Liver (tissue), 9 donors: ENCODE results near the gene TUBGCP6. TPM values are rescaled to one million over a fixed set of nuclear protein-coding genes. Genes with fewer than 3 reads are reported as not detected.

Experiments used
- DNase-seq: peaks from one replicate; pipeline ENCODE4 v3.0.0-alpha.2; 2017; ENCODE audit warnings: low spot score
- H3K27ac ChIP-seq, 2 donors: one replicate each; pipeline ENCODE4 v1.7.0; 2013; ENCODE audit warnings: inconsistent platforms in 2 of 2, low read length in 2 of 2, control low read depth in 1 of 2, low read depth in 1 of 2, mild to moderate bottlenecking in 1 of 2
- H3K27me3 ChIP-seq, 4 donors: one replicate each; pipeline versions ENCODE4 v1.6.1 to v1.7.0; 2013; ENCODE audit warnings: low read length in 3 of 4, inconsistent platforms in 1 of 4, mild to moderate bottlenecking in 1 of 4, moderate library complexity in 1 of 4; ENCODE audit not compliant: control insufficient read depth in 4 of 4, insufficient read depth in 4 of 4
- H3K36me3 ChIP-seq, 4 donors: one replicate each; pipeline versions ENCODE4 v1.6.1 to v1.7.0; 2013; ENCODE audit warnings: low read length in 3 of 4, mild to moderate bottlenecking in 3 of 4, low read depth in 1 of 4, moderate library complexity in 1 of 4; ENCODE audit not compliant: control insufficient read depth in 4 of 4, insufficient read depth in 3 of 4
- H3K4me1 ChIP-seq, 4 donors: one replicate each; pipeline versions ENCODE4 v1.6.1 to v1.7.0; 2013; ENCODE audit warnings: low read length in 3 of 4, mild to moderate bottlenecking in 3 of 4, moderate library complexity in 1 of 4; ENCODE audit not compliant: control insufficient read depth in 4 of 4, insufficient read depth in 4 of 4
- H3K4me3 ChIP-seq, 3 donors: one replicate each; pipeline versions ENCODE4 v1.6.1 to v1.7.0; 2013; ENCODE audit warnings: low read length in 3 of 3, control low read depth in 1 of 3, low read depth in 1 of 3, mild to moderate bottlenecking in 1 of 3
- H3K9ac ChIP-seq, 2 donors: one replicate each; pipeline ENCODE4 v1.7.0; 2013; ENCODE audit warnings: low read length in 2 of 2, mild to moderate bottlenecking in 2 of 2, moderate library complexity in 2 of 2, control low read depth in 1 of 2, low read depth in 1 of 2
- H3K9me3 ChIP-seq, 4 donors: one replicate each; pipeline versions ENCODE4 v1.6.1 to v1.7.0; 2013; ENCODE audit warnings: low read length in 3 of 4; ENCODE audit not compliant: control insufficient read depth in 4 of 4
- EGR1 ChIP-seq, 2 donors: IDR thresholded peaks; 2 replicates each; pipeline ENCODE4 v1.6.1; 2016 to 2018; ENCODE audit warnings: antibody characterized with exemption in 2 of 2, low read depth in 2 of 2
- FOXA1 ChIP-seq: IDR thresholded peaks from 2 replicates; pipeline ENCODE4 v1.6.1; 2016; ENCODE audit warnings: antibody characterized with exemption
- FOXA2 ChIP-seq: IDR thresholded peaks from 2 replicates; pipeline ENCODE4 v1.6.1; 2016; ENCODE audit warnings: antibody characterized with exemption
- GABPA ChIP-seq, 2 donors: IDR thresholded peaks in 1 of 2; conservative IDR thresholded peaks in 1 of 2; 2 replicates each; pipeline ENCODE4 v1.6.1; 2016; ENCODE audit warnings: antibody characterized with exemption in 2 of 2, mild to moderate bottlenecking in 1 of 2, moderate library complexity in 1 of 2
- HNF4A ChIP-seq, 2 donors: conservative IDR thresholded peaks; 2 replicates each; pipeline ENCODE4 v1.6.1; 2016; ENCODE audit warnings: antibody characterized with exemption in 2 of 2, mild to moderate bottlenecking in 2 of 2
- HNF4G ChIP-seq: IDR thresholded peaks from 2 replicates; pipeline ENCODE4 v1.6.1; 2016; ENCODE audit warnings: antibody characterized with exemption
- JUND ChIP-seq, 2 donors: IDR thresholded peaks; 2 replicates each; pipeline ENCODE4 v1.6.1; 2016; ENCODE audit warnings: antibody characterized with exemption in 2 of 2
- NR2F2 ChIP-seq: IDR thresholded peaks from 2 replicates; pipeline ENCODE4 v1.6.1; 2016; ENCODE audit warnings: antibody characterized with exemption
- RAD21 ChIP-seq, 2 donors: IDR thresholded peaks; 2 replicates each; pipeline ENCODE4 v1.6.1; 2016; ENCODE audit warnings: antibody characterized with exemption in 2 of 2, mild to moderate bottlenecking in 2 of 2
- RXRA ChIP-seq, 2 donors: IDR thresholded peaks; 2 replicates each; pipeline ENCODE4 v1.6.1; 2017 to 2018; ENCODE audit warnings: antibody characterized with exemption in 2 of 2, mild to moderate bottlenecking in 1 of 2
- SP1 ChIP-seq: IDR thresholded peaks from 2 replicates; pipeline ENCODE4 v1.6.1; 2018; ENCODE audit warnings: antibody characterized with exemption, mild to moderate bottlenecking
- TAF1 ChIP-seq: conservative IDR thresholded peaks from 2 replicates; pipeline ENCODE4 v1.6.1; 2016; ENCODE audit warnings: antibody characterized with exemption, mild to moderate bottlenecking
- YY1 ChIP-seq: IDR thresholded peaks from 2 replicates; pipeline ENCODE4 v1.6.1; 2016; ENCODE audit warnings: antibody characterized with exemption, mild to moderate bottlenecking
- WGBS: extraction: QIAGEN DNeasy Blood & Tissue Kit; methylation state at CpG from one replicate; pipeline ENCODE4 v1.1.7; 2013; 5-methylcytosine and 5-hydroxymethylcytosine counted together
- polyA plus RNA-seq, 2 donors: library from polyadenylated mRNA; stranded (reverse) in 1 of 2; unstranded in 1 of 2; fragments of 200-250 nt in 1 of 2; fragments of >200 nt in 1 of 2; fragmentation: Nextera tagmentation in 1 of 2; extraction: Ambion mirVana in 1 of 2; gene quantifications; one replicate each; pipeline versions ENCODE4 v1.2.1 to v1.2.3, GENCODE V29; 2013 to 2015
- total RNA-seq, 2 donors: library from RNA; depleted of rRNA; stranded (reverse); fragments of >200 nt; gene quantifications; one replicate each; pipeline ENCODE4 v1.2.3, GENCODE V29; 2014
- TF ChIP-seq, protein P1 (sequence below): IDR thresholded peaks from 2 replicates; pipeline ENCODE4 v1.6.1; 2016; ENCODE audit warnings: antibody characterized with exemption
- TF ChIP-seq, protein P2 (sequence below): IDR thresholded peaks from 2 replicates; pipeline ENCODE4 v1.6.1; 2016; ENCODE audit warnings: antibody characterized with exemption, mild to moderate bottlenecking
- TF ChIP-seq, protein P3 (sequence below): fragments of 150-350 bp; IDR thresholded peaks from 2 replicates; pipeline ENCODE4 v1.5.1; 2017; ENCODE audit warnings: improper control_type of control experiment, low read depth, low read length; ENCODE audit not compliant: missing input control
- TF ChIP-seq, protein P4 (sequence below): IDR thresholded peaks from 2 replicates; pipeline ENCODE4 v1.6.1; 2016; ENCODE audit warnings: antibody characterized with exemption
- TF ChIP-seq, protein P5 (sequence below): IDR thresholded peaks from 2 replicates; pipeline ENCODE4 v1.6.1; 2016; ENCODE audit warnings: antibody characterized with exemption
- donor health status: healthy.
- donor health status: healthy.
- donor health status: healthy.
- donor health status: healthy.
- donor health status: healthy.

Gene TUBGCP6
- total and polyA plus RNA-seq, 4 donors, result 9.3 to 31.7 (median 16.4) TPM

DNA sequence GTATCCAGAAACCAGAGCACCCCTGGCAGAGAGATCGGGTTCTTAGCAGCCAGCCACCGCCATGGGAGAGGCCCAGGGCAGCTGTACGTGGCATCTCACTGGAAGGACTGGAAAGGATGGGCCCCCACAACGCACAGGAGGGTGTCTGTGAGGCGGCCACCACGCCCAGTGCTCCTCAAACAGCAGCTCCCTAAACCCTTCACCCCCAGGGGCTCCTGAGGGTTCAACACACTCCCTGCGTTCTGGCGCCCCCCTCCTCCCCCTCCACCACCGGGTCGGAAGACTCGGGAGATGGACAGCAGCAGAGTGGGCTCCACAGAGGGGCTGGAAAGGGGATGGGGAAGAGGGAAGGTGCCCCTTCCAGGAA, 15.6 kb upstream of the TUBGCP6 start:
- H3K27me3 ChIP-seq, result no peaks in the 10 kb centered on the region
- peaks cover 0 to 1% (median 0%) of the 10 kb centered on the region in 4 donors for H3K36me3 ChIP-seq
- DNase-seq, result no peak
- H3K9ac ChIP-seq, result no peak overlapping the region
- peak overlapping the region in 1 of 3 donors; percentile 59 for H3K4me3 ChIP-seq
- 33% methylated on average over 11 of the region's 11 CpGs for WGBS
- no peak for TF ChIP-seq HNF4G
- no peak for TF ChIP-seq TAF1
- TF ChIP-seq FOXA2, result no peak
- no peaks in the 10 kb centered on the region for H3K9me3 ChIP-seq
- H3K4me1 ChIP-seq, result peaks cover 16 to 37% (median 29%) of the 10 kb centered on the region in 4 donors
- no peak overlapping the region for H3K27ac ChIP-seq

DNA sequence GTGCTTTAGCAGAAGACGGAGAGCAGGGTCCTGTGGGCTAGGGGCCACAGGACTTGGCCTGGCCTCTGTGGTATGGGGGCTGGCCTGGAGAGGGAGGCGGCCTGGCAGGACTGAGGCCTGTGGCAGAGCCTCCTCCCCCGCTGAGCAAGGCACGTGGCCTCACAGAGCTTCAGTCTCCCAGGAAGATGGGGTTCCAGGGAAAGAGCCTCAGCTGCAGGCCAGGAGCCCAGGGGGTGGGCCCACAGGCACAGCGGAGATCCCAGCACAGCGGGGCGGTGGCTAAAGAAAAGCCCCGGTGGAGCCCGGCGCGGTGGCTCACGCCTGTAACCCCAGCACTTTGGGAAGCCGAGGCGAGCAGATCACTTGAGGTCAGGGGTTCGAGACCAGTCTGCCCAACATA, 14.5 kb upstream of the TUBGCP6 start:
- Histone ChIP-seq H3K36me3 (peaks cover 0 to 1% (median 0%) of the 10 kb centered on the region in 4 donors), H3K27me3 (no peaks in the 10 kb centered on the region), H3K4me1 (peaks cover 16 to 37% (median 29%) of the 10 kb centered on the region in 4 donors), H3K27ac (no peak overlapping the region), H3K9me3 (no peaks in the 10 kb centered on the region), H3K9ac (no peak overlapping the region), H3K4me3 (no peak overlapping the region)
- no peak for DNase-seq
- TF ChIP-seq HNF4A (conservative IDR thresholded peaks at IDR 0.05) (no peak), SP1 (no peak), GABPA (IDR thresholded peaks at IDR 0.05 in 1 of 2, conservative IDR thresholded peaks at IDR 0.05 in 1 of 2) (no peak), FOXA1 (no peak), RXRA (IDR thresholded peaks at IDR 0.05) (no peak), FOXA2 (no peak), TAF1 (no peak), EGR1 (IDR thresholded peaks at IDR 0.05; ENCODE audit: low read depth in 2 of 2) (no peak), JUND (IDR thresholded peaks at IDR 0.05) (no peak), RAD21 (IDR thresholded peaks at IDR 0.05) (no peak), HNF4G (no peak), NR2F2 (no peak), YY1 (no peak)
- TF ChIP-seq, protein P1, sequence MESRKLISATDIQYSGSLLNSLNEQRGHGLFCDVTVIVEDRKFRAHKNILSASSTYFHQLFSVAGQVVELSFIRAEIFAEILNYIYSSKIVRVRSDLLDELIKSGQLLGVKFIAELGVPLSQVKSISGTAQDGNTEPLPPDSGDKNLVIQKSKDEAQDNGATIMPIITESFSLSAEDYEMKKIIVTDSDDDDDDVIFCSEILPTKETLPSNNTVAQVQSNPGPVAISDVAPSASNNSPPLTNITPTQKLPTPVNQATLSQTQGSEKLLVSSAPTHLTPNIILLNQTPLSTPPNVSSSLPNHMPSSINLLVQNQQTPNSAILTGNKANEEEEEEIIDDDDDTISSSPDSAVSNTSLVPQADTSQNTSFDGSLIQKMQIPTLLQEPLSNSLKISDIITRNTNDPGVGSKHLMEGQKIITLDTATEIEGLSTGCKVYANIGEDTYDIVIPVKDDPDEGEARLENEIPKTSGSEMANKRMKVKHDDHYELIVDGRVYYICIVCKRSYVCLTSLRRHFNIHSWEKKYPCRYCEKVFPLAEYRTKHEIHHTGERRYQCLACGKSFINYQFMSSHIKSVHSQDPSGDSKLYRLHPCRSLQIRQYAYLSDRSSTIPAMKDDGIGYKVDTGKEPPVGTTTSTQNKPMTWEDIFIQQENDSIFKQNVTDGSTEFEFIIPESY, result no peak
- TF ChIP-seq, protein P2, sequence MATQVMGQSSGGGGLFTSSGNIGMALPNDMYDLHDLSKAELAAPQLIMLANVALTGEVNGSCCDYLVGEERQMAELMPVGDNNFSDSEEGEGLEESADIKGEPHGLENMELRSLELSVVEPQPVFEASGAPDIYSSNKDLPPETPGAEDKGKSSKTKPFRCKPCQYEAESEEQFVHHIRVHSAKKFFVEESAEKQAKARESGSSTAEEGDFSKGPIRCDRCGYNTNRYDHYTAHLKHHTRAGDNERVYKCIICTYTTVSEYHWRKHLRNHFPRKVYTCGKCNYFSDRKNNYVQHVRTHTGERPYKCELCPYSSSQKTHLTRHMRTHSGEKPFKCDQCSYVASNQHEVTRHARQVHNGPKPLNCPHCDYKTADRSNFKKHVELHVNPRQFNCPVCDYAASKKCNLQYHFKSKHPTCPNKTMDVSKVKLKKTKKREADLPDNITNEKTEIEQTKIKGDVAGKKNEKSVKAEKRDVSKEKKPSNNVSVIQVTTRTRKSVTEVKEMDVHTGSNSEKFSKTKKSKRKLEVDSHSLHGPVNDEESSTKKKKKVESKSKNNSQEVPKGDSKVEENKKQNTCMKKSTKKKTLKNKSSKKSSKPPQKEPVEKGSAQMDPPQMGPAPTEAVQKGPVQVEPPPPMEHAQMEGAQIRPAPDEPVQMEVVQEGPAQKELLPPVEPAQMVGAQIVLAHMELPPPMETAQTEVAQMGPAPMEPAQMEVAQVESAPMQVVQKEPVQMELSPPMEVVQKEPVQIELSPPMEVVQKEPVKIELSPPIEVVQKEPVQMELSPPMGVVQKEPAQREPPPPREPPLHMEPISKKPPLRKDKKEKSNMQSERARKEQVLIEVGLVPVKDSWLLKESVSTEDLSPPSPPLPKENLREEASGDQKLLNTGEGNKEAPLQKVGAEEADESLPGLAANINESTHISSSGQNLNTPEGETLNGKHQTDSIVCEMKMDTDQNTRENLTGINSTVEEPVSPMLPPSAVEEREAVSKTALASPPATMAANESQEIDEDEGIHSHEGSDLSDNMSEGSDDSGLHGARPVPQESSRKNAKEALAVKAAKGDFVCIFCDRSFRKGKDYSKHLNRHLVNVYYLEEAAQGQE, result no peak
- TF ChIP-seq, protein P3, sequence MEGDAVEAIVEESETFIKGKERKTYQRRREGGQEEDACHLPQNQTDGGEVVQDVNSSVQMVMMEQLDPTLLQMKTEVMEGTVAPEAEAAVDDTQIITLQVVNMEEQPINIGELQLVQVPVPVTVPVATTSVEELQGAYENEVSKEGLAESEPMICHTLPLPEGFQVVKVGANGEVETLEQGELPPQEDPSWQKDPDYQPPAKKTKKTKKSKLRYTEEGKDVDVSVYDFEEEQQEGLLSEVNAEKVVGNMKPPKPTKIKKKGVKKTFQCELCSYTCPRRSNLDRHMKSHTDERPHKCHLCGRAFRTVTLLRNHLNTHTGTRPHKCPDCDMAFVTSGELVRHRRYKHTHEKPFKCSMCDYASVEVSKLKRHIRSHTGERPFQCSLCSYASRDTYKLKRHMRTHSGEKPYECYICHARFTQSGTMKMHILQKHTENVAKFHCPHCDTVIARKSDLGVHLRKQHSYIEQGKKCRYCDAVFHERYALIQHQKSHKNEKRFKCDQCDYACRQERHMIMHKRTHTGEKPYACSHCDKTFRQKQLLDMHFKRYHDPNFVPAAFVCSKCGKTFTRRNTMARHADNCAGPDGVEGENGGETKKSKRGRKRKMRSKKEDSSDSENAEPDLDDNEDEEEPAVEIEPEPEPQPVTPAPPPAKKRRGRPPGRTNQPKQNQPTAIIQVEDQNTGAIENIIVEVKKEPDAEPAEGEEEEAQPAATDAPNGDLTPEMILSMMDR, result no peak
- TF ChIP-seq, protein P4, sequence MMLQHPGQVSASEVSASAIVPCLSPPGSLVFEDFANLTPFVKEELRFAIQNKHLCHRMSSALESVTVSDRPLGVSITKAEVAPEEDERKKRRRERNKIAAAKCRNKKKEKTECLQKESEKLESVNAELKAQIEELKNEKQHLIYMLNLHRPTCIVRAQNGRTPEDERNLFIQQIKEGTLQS, result no peak
- TF ChIP-seq, protein P5, sequence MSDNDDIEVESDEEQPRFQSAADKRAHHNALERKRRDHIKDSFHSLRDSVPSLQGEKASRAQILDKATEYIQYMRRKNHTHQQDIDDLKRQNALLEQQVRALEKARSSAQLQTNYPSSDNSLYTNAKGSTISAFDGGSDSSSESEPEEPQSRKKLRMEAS, result no peak
- 93% methylated on average over 15 of the region's 15 CpGs for WGBS
